ENCODE data around the gene SLC18B1. TPM values are rescaled to one million over a fixed set of nuclear protein-coding genes. Genes with fewer than 3 reads are reported as not detected.
A peak's percentile ranks its signal among the peaks of the same experiment; 100 is the strongest.

Gene SLC18B1
- total and polyA plus RNA-seq, 2 of the 13 experiments (the other 11 are each of a cell fraction or from before 2014, with no cell fraction given) = 11.4 to 13.8 TPM

- TF ChIP-seq ZZZ3 (CRISPR knock-in tag; IDR thresholded peaks at IDR 0.05; ENCODE audit: borderline replicate concordance) (no peak), MXD4 (CRISPR knock-in tag; IDR thresholded peaks at IDR 0.05) (peak; percentile 30; the same call in 1 of the 2 replicates), ZNF572 (CRISPR knock-in tag; IDR thresholded peaks at IDR 0.05) (0 out of 2 replicates have a peak, but pooled peaks have one; percentile 43), STAG1 (CRISPR knock-in tag; IDR thresholded peaks at IDR 0.05) (no peak), GATAD1 (CRISPR knock-in tag; IDR thresholded peaks at IDR 0.05) (peak; percentile 60), FOXA1 (IDR thresholded peaks at IDR 0.05) (no peak), FOXA1 (CRISPR knock-in tag; IDR thresholded peaks at IDR 0.05) (no peak), ETV5 (CRISPR knock-in tag; IDR thresholded peaks at IDR 0.05; ENCODE audit: borderline replicate concordance) (no peak), ZNF788 (CRISPR knock-in tag; IDR thresholded peaks at IDR 0.05; ENCODE audit: borderline replicate concordance) (no peak; the same call in 1 of the 2 replicates), ZNF362 (CRISPR knock-in tag; IDR thresholded peaks at IDR 0.05; ENCODE audit: borderline replicate concordance) (no peak), CHCHD3 (CRISPR knock-in tag; IDR thresholded peaks at IDR 0.05) (no peak), ZFY (CRISPR knock-in tag; IDR thresholded peaks at IDR 0.05) (no peak), KAT7 (CRISPR knock-in tag; IDR thresholded peaks at IDR 0.05; ENCODE audit: borderline replicate concordance) (no peak), ZNF609 (CRISPR knock-in tag; IDR thresholded peaks at IDR 0.05; ENCODE audit: borderline replicate concordance) (no peak), MTF1 (CRISPR knock-in tag; IDR thresholded peaks at IDR 0.05) (peak; percentile 41; the same call in 1 of the 2 replicates), PAXIP1 (CRISPR knock-in tag; conservative IDR thresholded peaks at IDR 0.05) (no peak), KLF11 (CRISPR knock-in tag; IDR thresholded peaks at IDR 0.05) (no peak), NCOA5 (CRISPR knock-in tag; IDR thresholded peaks at IDR 0.05) (no peak), CHD2 (IDR thresholded peaks at IDR 0.05; ENCODE audit: low read depth, low read length) (no peak), TERF1 (CRISPR knock-in tag; IDR thresholded peaks at IDR 0.05) (no peak), MTA3 (CRISPR knock-in tag; IDR thresholded peaks at IDR 0.05) (no peak)
Measured at GRCh38 chr6:132813173-132813856, 14.9 kb upstream of the SLC18B1 start (continued).

Data from HepG2 (cell line).